GM13977 (cell line): ENCODE data around the gene RCBTB2.
"Not testable (repeated sequence)": the region's sequence is repeated elsewhere in the genome, so short reads cannot be mapped to it uniquely, and the experiment has no call there.

Source experiments
- DNase-seq: peaks from one replicate; pipeline ENCODE4 v3.0.0; 2012; ENCODE audit warnings: low spot score
- in situ Hi-C: fragments of 300-500 bp; cut with MboI; formaldehyde crosslinking; loops from one replicate; pipeline ENCODE4 v1.12.0; 2022; ENCODE audit warnings: low sequenced_read_pairs, low pct_unique_long_range_greater_than_20kb, mixed read lengths, inconsistent platforms; ENCODE audit not compliant: unreplicated experiment
- TF ChIP-seq, protein P1 (sequence below): IDR thresholded peaks from 2 replicates; pipeline ENCODE4 v1.5.1; 2012; ENCODE audit warnings: mild to moderate bottlenecking, control low read depth; ENCODE audit not compliant: insufficient read depth; ENCODE audit errors: extremely low read depth, missing control alignments

The RCBTB2 gene

DNA sequence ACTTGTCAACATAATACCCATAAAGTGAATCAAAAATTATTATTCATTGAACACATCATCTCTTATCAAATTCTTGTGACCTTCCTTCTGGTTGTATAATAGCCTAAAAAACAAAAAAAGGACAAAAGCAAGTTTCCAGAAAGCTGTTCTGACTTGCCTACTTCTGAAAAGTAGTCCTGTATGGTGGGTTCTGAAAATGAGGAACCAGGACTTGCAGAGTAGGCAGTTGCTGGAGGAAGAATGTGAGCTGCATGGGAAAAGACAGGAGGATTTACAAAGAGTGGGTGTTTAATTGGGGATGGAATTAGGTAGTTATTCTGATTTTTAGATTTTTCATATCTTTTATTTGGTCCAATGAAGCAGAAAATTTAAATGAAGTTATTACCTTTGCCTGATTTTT lies 56.7 kb downstream of the RCBTB2 start:
- TF ChIP-seq, protein P1, sequence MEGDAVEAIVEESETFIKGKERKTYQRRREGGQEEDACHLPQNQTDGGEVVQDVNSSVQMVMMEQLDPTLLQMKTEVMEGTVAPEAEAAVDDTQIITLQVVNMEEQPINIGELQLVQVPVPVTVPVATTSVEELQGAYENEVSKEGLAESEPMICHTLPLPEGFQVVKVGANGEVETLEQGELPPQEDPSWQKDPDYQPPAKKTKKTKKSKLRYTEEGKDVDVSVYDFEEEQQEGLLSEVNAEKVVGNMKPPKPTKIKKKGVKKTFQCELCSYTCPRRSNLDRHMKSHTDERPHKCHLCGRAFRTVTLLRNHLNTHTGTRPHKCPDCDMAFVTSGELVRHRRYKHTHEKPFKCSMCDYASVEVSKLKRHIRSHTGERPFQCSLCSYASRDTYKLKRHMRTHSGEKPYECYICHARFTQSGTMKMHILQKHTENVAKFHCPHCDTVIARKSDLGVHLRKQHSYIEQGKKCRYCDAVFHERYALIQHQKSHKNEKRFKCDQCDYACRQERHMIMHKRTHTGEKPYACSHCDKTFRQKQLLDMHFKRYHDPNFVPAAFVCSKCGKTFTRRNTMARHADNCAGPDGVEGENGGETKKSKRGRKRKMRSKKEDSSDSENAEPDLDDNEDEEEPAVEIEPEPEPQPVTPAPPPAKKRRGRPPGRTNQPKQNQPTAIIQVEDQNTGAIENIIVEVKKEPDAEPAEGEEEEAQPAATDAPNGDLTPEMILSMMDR: no peak
- in situ Hi-C loops: no loop called here
- no peak for DNase-seq

GRCh38 chr13:48475230-48475629 lies 57.6 kb downstream of the RCBTB2 start:
- no peak for DNase-seq
- in situ Hi-C loops: no loop called here
- TF ChIP-seq, protein P1: no peak

GRCh38 chr13:48457578-48458242 lies 75.2 kb downstream of the RCBTB2 start:
- in situ Hi-C loops: no loop called here
- no peak for DNase-seq
- TF ChIP-seq, protein P1: no peak

- TF ChIP-seq, protein P1: no peak
- in situ Hi-C loops: no loop called here
- no peak for DNase-seq
Measured at GRCh38 chr13:48456546-48456945, 76.3 kb downstream of the RCBTB2 start.

DNA sequence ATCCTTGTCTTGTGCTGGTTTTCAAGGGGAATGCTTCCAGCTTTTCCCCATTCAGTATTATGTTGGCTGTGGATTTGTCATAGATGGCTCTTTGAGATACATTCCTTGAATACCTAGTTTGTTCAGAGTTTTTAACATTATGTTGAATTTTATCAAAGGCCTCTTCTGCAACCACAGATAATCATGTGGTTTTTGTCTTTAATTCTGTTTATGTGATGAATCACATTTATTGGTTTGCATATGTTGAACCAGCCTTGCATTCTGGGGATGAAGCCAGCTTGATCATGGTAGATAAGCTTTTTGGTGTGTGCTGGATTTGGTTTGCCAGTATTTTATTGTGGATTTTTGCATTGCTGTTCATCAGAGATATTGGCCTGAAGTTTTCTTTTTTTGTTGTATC lies 81.7 kb downstream of the RCBTB2 start:
- in situ Hi-C loops: not testable (repeated sequence)

GRCh38 chr13:48449656-48450055 lies 83.2 kb downstream of the RCBTB2 start:
- TF ChIP-seq, protein P1: no peak
- DNase-seq: no peak
- in situ Hi-C loops: no loop called here

More for the DNA sequence above, 81.7 kb downstream of the RCBTB2 start:
- DNase-seq: not testable (repeated sequence)

GRCh38 chr13:48448959-48449614 lies 83.8 kb downstream of the RCBTB2 start:
- TF ChIP-seq, protein P1: no peak
- DNase-seq: no peak
- in situ Hi-C loops: no loop called here
